Chondrocyte (in vitro differentiated cells): ENCODE data around the gene RNF8. TPM values are rescaled to one million over a fixed set of nuclear protein-coding genes. Genes with fewer than 3 reads are reported as not detected.

Experiments used
- DNase-seq: peaks from one replicate; pipeline ENCODE4 v3.0.0; 2021; ENCODE audit warnings: mixed read lengths, low spot score
- H3K27ac Mint-ChIP-seq: one replicate; pipeline ENCODE4 v1.8.0; 2021; ENCODE audit warnings: mild to moderate bottlenecking, moderate library complexity, mixed read lengths; ENCODE audit not compliant: unreplicated experiment
- H3K27me3 Mint-ChIP-seq: 2 replicates; pipeline ENCODE4 v1.8.0; 2021; ENCODE audit warnings: low read depth, mixed read lengths
- H3K36me3 Mint-ChIP-seq: 2 replicates; pipeline ENCODE4 v1.8.0; 2021; ENCODE audit warnings: low read depth, mixed read lengths
- H3K4me1 Mint-ChIP-seq: 2 replicates; pipeline ENCODE4 v1.8.0; 2021; ENCODE audit warnings: low read depth, mild to moderate bottlenecking, mixed read lengths
- H3K4me3 Mint-ChIP-seq: one replicate; pipeline ENCODE4 v1.8.0; 2021; ENCODE audit warnings: mild to moderate bottlenecking, moderate library complexity, mixed read lengths; ENCODE audit not compliant: unreplicated experiment
- H3K9me3 Mint-ChIP-seq: 2 replicates; pipeline ENCODE4 v1.8.0; 2021; ENCODE audit warnings: low read depth, mixed read lengths
- total RNA-seq: library from RNA; stranded (reverse); gene quantifications from 3 replicates; pipeline ENCODE4 v1.2.1, GENCODE V29; 2021
- TF ChIP-seq, protein P1 (sequence below): fragments of 200-600 bp; sonication (generic); IDR thresholded peaks from 2 replicates; pipeline ENCODE4 v1.5.0; 2021; ENCODE audit warnings: antibody characterized with exemption, mild to moderate bottlenecking, moderate library complexity

RNF8 gene
- total RNA-seq, 1 donor from 2014 or later: 19.5 TPM

DNA sequence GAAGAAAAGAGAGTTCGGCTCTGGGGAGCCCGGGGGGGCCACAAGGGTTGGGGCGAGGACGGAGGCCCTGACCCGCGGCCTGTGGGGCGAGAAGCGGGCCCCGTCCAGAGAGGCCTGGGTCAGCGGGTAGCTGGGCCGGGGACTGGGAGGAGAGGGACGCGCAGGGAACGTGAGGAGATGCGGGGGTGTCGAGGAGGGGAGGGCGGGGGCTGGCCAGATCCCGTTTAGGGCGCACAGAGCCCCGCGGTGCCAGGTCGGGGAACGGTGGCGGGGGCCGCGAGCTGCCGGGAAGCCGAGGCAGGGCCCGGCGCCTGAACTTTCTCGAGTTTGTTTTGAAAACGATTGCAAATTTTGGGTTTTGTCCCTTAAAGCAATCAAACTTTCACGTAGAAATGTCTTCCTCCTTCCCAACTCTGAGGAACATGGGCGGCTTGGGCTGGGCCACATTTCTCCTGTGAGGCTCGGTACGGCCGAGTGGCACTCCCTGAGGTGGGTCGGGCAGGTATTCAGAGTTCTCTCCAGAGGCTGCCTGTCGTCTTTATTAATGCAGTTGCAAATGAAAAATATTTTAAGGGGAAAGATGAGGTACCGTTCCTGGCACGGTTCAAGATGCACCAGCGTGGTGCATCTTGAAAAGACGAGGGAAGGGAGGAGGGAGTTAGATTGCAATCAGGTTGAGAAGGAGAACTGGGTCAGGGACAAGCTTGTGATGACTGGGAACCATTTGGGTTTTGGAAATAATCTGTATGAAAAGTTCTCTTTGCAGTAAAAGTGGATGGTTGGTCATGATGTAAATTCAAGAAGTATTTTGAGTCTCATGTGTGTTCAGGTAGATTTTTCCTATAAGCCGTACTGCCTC, 972 bp downstream of the RNF8 start:
- H3K27me3 Mint-ChIP-seq: no peaks in the 10 kb centered on the region
- TF ChIP-seq, protein P1, sequence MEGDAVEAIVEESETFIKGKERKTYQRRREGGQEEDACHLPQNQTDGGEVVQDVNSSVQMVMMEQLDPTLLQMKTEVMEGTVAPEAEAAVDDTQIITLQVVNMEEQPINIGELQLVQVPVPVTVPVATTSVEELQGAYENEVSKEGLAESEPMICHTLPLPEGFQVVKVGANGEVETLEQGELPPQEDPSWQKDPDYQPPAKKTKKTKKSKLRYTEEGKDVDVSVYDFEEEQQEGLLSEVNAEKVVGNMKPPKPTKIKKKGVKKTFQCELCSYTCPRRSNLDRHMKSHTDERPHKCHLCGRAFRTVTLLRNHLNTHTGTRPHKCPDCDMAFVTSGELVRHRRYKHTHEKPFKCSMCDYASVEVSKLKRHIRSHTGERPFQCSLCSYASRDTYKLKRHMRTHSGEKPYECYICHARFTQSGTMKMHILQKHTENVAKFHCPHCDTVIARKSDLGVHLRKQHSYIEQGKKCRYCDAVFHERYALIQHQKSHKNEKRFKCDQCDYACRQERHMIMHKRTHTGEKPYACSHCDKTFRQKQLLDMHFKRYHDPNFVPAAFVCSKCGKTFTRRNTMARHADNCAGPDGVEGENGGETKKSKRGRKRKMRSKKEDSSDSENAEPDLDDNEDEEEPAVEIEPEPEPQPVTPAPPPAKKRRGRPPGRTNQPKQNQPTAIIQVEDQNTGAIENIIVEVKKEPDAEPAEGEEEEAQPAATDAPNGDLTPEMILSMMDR: no peak
- DNase-seq: no peak
- H3K4me3 Mint-ChIP-seq: peak overlapping the region; percentile 87
- H3K36me3 Mint-ChIP-seq: no peaks in the 10 kb centered on the region
- no peaks in the 10 kb centered on the region for H3K9me3 Mint-ChIP-seq
- H3K27ac Mint-ChIP-seq: peak overlapping the region; percentile 93
- peaks cover 23% of the 10 kb centered on the region for H3K4me1 Mint-ChIP-seq

DNA sequence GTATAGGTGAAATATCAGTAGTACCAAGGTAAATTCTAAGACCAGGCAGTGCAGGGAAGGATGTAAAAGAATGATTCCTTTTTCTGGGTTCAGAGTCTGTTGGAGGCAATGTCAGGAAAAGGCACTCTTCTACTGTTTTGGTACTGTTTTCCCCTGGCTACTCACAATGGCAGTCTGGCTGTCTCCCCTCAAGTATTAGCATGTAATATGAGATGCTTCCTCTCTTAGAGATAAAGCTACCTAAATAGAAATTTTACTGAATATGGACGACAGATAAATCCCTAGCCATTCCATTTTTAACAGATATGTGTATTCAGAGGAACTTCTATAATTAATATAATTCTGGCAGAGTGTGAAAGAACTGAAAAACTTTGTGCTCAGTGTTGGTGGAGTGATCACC, 3.5 kb downstream of the RNF8 start:
- Mint-ChIP-seq H3K4me3 (no peak overlapping the region), H3K27me3 (no peaks in the 10 kb centered on the region), H3K36me3 (peaks cover 4% of the 10 kb centered on the region), H3K9me3 (no peaks in the 10 kb centered on the region), H3K4me1 (peaks cover 23% of the 10 kb centered on the region), H3K27ac (no peak overlapping the region)
- DNase-seq: no peak
- TF ChIP-seq, protein P1: no peak

DNA sequence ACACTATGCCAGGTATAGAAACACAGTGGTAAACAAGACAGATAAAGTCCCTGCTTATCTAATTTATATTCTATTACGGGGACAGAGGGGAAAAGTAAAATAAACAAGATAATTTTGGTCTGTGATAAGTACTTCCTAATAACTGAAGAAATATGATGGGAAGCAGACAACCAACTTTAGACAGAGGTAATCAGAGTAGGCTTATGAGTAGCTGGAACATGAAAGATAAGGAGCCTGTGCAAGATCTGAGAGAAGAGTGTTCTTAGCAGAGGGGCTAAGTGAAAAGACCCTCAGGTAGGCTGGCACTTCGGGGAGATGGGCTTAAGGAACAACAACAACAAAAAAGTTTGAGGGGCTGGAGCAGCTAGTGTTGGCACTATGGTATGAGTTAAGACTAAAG, 4.1 kb downstream of the RNF8 start:
- peaks cover 23% of the 10 kb centered on the region for H3K4me1 Mint-ChIP-seq
- H3K36me3 Mint-ChIP-seq: peaks cover 4% of the 10 kb centered on the region
- TF ChIP-seq, protein P1: no peak
- no peak overlapping the region for H3K4me3 Mint-ChIP-seq
- no peaks in the 10 kb centered on the region for H3K27me3 Mint-ChIP-seq
- no peak for DNase-seq
- H3K27ac Mint-ChIP-seq: no peak overlapping the region
- H3K9me3 Mint-ChIP-seq: no peaks in the 10 kb centered on the region

DNA sequence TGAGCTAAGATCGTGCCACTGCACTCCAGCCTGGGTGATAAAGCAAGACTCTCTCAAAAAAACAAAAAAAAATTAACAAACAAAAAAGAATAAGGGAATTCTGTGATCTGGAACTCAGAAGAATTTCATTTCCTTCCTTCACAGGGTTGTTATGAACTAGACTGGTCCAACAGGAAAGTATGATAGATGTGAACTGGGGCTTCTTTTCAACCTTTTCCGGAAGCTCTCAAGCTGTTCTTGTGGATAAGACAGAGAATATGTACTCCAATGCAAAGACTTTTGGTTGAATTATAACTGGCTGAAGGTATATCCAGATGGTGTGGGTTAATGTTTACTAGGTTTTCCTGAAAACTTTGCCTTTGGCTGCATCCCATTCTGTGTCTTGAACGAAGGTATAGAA, 5.3 kb downstream of the RNF8 start:
- peaks cover 16% of the 10 kb centered on the region for H3K4me1 Mint-ChIP-seq

GRCh38 chr6:37362101-37362828, 8.5 kb downstream of the RNF8 start:
- Mint-ChIP-seq H3K27ac (no peak overlapping the region), H3K27me3 (no peaks in the 10 kb centered on the region), H3K4me1 (peaks cover 10% of the 10 kb centered on the region), H3K4me3 (no peak overlapping the region), H3K9me3 (no peaks in the 10 kb centered on the region), H3K36me3 (peaks cover 4% of the 10 kb centered on the region)
- TF ChIP-seq, protein P1: no peak
- DNase-seq: no peak

More for the DNA sequence above, 5.3 kb downstream of the RNF8 start:
- H3K36me3 Mint-ChIP-seq: peaks cover 4% of the 10 kb centered on the region
- H3K4me3 Mint-ChIP-seq: no peak overlapping the region
- H3K27ac Mint-ChIP-seq: no peak overlapping the region
- DNase-seq: no peak
- H3K9me3 Mint-ChIP-seq: no peaks in the 10 kb centered on the region
- H3K27me3 Mint-ChIP-seq: no peaks in the 10 kb centered on the region
- TF ChIP-seq, protein P1: no peak
